Uterus (tissue), 2 donors: ENCODE results near the gene TMTC3.

Experiments
- POLR2A ChIP-seq, 2 donors: fragments of 450-650 bp; IDR thresholded peaks; one replicate each; pipeline ENCODE4 v1.6.1; 2016; ENCODE audit warnings: antibody characterized with exemption in 2 of 2, mild to moderate bottlenecking in 1 of 2, moderate library complexity in 1 of 2
- TF ChIP-seq, protein P1 (sequence below), 4 experiments: fragments of 200-600 bp in 2 of 4; fragments of 450-650 bp in 2 of 4; sonication (generic) in 2 of 4; IDR thresholded peaks; one replicate each; pipeline ENCODE4 v1.5.1; 2016 to 2019; ENCODE audit warnings: antibody characterized with exemption in 4 of 4, mild to moderate bottlenecking in 2 of 4, moderate library complexity in 1 of 4

- TF ChIP-seq POLR2A (IDR thresholded peaks at IDR 0.05), result no peak
- TF ChIP-seq, protein P1, sequence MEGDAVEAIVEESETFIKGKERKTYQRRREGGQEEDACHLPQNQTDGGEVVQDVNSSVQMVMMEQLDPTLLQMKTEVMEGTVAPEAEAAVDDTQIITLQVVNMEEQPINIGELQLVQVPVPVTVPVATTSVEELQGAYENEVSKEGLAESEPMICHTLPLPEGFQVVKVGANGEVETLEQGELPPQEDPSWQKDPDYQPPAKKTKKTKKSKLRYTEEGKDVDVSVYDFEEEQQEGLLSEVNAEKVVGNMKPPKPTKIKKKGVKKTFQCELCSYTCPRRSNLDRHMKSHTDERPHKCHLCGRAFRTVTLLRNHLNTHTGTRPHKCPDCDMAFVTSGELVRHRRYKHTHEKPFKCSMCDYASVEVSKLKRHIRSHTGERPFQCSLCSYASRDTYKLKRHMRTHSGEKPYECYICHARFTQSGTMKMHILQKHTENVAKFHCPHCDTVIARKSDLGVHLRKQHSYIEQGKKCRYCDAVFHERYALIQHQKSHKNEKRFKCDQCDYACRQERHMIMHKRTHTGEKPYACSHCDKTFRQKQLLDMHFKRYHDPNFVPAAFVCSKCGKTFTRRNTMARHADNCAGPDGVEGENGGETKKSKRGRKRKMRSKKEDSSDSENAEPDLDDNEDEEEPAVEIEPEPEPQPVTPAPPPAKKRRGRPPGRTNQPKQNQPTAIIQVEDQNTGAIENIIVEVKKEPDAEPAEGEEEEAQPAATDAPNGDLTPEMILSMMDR (IDR thresholded peaks at IDR 0.05), result no peak
Measured at GRCh38 chr12:88192426-88192825, 50.3 kb downstream of the TMTC3 start.
